Caco-2 (cell line): Measurements from ENCODE around the gene LRRC56. TPM values are rescaled to one million over a fixed set of nuclear protein-coding genes. Genes with fewer than 3 reads are reported as not detected.
A peak's percentile ranks its signal among the peaks of the same experiment; 100 is the strongest.

Experiments
- BruUV-seq: library from RNA; stranded (reverse); fragments of 400-500 nt; replicated peaks from 2 replicates; lab custom pipeline; 2021; lab: Mats Ljungman, UMichigan
- CTCF ChIA-PET: fragments of 300-600 bp; sonication (Branson Sonifier 250); formaldehyde crosslinking; loops from one replicate; lab custom pipeline; 2022; ENCODE audit warnings: antibody characterized with exemption; lab: Charles Lee
- POLR2A ChIA-PET: fragments of 300-600 bp; sonication (Branson Sonifier 250); formaldehyde crosslinking; loops from one replicate; lab custom pipeline; 2022; ENCODE audit warnings: antibody characterized with exemption; lab: Charles Lee
- DNase-seq, 2 experiments: peaks; one replicate each; pipeline versions ENCODE4 v3.0.0 to v3.0.0-alpha.2; 2020 to 2022
- H3K27me3 ChIP-seq: replicated peaks from 2 replicates; pipeline ENCODE4 v1.6.0; 2011; ENCODE audit warnings: low read length; ENCODE audit not compliant: control insufficient read depth, insufficient read depth
- H3K36me3 ChIP-seq: 2 replicates; pipeline ENCODE4 v1.5.1; 2011; ENCODE audit warnings: low read length; ENCODE audit not compliant: control insufficient read depth, insufficient read depth
- H3K4me1 ChIP-seq: fragments of 250-450 bp; sonication (Bioruptor Pico); 2 replicates; pipeline ENCODE4 v1.5.1; 2020; ENCODE audit warnings: mild to moderate bottlenecking
- H3K4me3 ChIP-seq: 2 replicates; pipeline ENCODE4 v1.5.1; 2011; ENCODE audit warnings: low read depth, mild to moderate bottlenecking, control low read depth, low read length
- H3K9me3 ChIP-seq: fragments of 250-450 bp; sonication (Bioruptor Pico); 2 replicates; pipeline ENCODE4 v1.5.1; 2020; ENCODE audit warnings: mild to moderate bottlenecking, moderate library complexity
- H3K27ac Mint-ChIP-seq: one replicate; pipeline ENCODE4 v1.8.0; 2022; ENCODE audit warnings: mixed read lengths; ENCODE audit not compliant: unreplicated experiment
- H3K27me3 Mint-ChIP-seq: one replicate; pipeline ENCODE4 v1.8.0; 2022; ENCODE audit warnings: mixed read lengths; ENCODE audit not compliant: insufficient read depth, unreplicated experiment
- H3K36me3 Mint-ChIP-seq: one replicate; pipeline ENCODE4 v1.8.0; 2022; ENCODE audit warnings: mild to moderate bottlenecking, mixed read lengths; ENCODE audit not compliant: insufficient read depth, unreplicated experiment
- H3K4me1 Mint-ChIP-seq: one replicate; pipeline ENCODE4 v1.8.0; 2022; ENCODE audit warnings: low read depth, mixed read lengths; ENCODE audit not compliant: unreplicated experiment
- H3K4me3 Mint-ChIP-seq: one replicate; pipeline ENCODE4 v1.8.0; 2022; ENCODE audit warnings: mild to moderate bottlenecking, moderate library complexity, mixed read lengths; ENCODE audit not compliant: unreplicated experiment
- H3K9me3 Mint-ChIP-seq: one replicate; pipeline ENCODE4 v1.8.0; 2022; ENCODE audit warnings: mixed read lengths; ENCODE audit not compliant: unreplicated experiment
- intact Hi-C: fragments of 100-400 bp; cut with micrococcal nuclease; formaldehyde crosslinking; loops from one replicate; pipeline ENCODE4 v1.10.0; 2022; ENCODE audit not compliant: unreplicated experiment
- total RNA-seq: library from RNA; stranded (reverse); gene quantifications from 2 replicates; pipeline ENCODE4 v1.2.3, GENCODE V29; 2022
- TF ChIP-seq, protein P1 (sequence below), 2 experiments: fragments of 200-600 bp in 1 of 2; IDR thresholded peaks; 1 replicate in 1 of 2; 2 replicates in 1 of 2; pipeline versions ENCODE4 v1.5.1 to v1.8.0; 2011 to 2022; ENCODE audit warnings: antibody characterized with exemption in 1 of 2, control low read depth in 1 of 2, inconsistent platforms in 1 of 2, low read depth in 1 of 2, low read length in 1 of 2, mild to moderate bottlenecking in 1 of 2, moderate library complexity in 1 of 2; ENCODE audit not compliant: insufficient read depth in 1 of 2, severe bottlenecking in 1 of 2, unreplicated experiment in 1 of 2

LRRC56 gene
- total RNA-seq, 1 experiment from 2014 or later = 4.4 TPM

DNA sequence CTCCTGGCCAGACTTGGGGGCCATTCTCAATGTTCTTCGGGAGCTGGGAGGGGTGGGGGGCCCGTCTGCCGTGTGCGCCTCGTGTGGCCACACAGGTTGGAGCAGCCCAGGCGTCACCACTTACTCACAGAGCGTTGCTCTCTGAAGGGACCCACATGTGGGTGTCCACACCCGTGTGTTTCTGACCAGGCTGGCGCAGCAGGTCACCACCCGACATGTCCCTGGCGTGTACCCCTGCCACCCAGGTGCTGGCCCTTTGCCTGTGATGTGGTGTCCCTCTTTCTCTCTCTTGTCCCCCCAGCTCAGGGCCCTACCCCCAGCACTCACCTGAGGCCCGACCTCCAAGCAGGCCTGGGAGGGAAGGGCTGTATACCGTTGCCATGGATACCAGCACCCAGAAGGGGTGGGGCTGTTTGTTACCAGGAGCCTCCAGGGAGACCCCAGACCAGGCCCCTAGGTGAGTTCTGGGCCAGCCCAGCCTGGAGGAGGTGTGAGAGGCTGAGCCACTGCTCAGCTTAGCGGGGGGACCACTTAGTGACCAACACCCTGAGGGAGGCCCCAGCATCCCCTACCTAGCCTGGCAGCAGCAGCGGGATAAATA is 21.8 kb downstream of the LRRC56 start:
- Mint-ChIP-seq H3K9me3 (no peaks in the 10 kb centered on the region), H3K4me3 (no peak overlapping the region), H3K27me3 (no peaks in the 10 kb centered on the region), H3K36me3 (peaks cover 42% of the 10 kb centered on the region), H3K27ac (peak overlapping the region; percentile 78), H3K4me1 (peaks cover 14% of the 10 kb centered on the region)
- H3K4me3 ChIP-seq = no peak overlapping the region
- no peaks in the 10 kb centered on the region for H3K9me3 ChIP-seq
- intact Hi-C loops = loop anchor here (10.0 kb wide), 1 partner anchor 166 kb away; no protein-coding TSS in a partner anchor
- peaks cover 8% of the 10 kb centered on the region for H3K36me3 ChIP-seq
- no TSS peak for BruUV-seq
- CTCF ChIA-PET = interaction anchor here (0.5 to 1.5 kb wide), 2 partner anchors 17 to 86 kb away, joined by 4 to 5 read pairs; no protein-coding TSS in a partner anchor
- TF ChIP-seq, protein P1, sequence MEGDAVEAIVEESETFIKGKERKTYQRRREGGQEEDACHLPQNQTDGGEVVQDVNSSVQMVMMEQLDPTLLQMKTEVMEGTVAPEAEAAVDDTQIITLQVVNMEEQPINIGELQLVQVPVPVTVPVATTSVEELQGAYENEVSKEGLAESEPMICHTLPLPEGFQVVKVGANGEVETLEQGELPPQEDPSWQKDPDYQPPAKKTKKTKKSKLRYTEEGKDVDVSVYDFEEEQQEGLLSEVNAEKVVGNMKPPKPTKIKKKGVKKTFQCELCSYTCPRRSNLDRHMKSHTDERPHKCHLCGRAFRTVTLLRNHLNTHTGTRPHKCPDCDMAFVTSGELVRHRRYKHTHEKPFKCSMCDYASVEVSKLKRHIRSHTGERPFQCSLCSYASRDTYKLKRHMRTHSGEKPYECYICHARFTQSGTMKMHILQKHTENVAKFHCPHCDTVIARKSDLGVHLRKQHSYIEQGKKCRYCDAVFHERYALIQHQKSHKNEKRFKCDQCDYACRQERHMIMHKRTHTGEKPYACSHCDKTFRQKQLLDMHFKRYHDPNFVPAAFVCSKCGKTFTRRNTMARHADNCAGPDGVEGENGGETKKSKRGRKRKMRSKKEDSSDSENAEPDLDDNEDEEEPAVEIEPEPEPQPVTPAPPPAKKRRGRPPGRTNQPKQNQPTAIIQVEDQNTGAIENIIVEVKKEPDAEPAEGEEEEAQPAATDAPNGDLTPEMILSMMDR (IDR thresholded peaks at IDR 0.05; ENCODE audit: insufficient read depth in 1 of 2, low read depth in 1 of 2, low read length in 1 of 2, severe bottlenecking in 1 of 2, unreplicated experiment in 1 of 2) = no peak
- POLR2A ChIA-PET = interaction anchor here (0.5 to 1.4 kb wide), 2 partner anchors 17 to 203 kb away, joined by 7 to 10 read pairs; partner anchors contain the start of gene PHRF1
- peak in 1 of 2 experiments; percentile 41 for DNase-seq
- peaks cover 37% of the 10 kb centered on the region for H3K4me1 ChIP-seq
- no peaks in the 10 kb centered on the region for H3K27me3 ChIP-seq

DNA sequence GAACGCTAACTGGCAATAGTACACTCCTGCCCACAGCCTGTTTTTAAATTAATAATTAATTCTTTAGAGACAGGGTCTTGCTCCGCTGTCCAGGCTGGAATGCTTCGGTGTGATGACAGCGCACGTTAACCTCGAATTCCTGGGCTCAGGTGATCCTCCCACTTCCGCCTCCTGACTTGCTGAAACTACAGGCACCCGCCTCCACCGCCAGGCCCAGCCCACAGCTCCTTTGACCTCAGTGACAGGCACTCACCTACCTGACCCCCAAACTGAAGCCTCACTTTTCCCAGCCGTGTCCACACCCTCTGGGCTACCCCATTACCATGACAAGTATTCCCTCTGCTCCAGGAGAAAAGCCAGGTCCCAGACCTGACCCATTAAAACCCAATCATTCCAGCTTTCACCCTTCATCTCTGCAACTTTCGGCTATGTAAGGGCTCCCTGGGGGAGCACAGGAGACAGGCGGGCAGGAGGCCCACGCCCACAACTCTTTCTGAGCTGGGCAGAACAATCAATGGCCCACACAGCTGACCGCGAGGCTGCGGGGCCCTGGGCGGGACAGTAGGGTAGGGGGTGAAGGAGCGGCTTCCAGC is 22.5 kb downstream of the LRRC56 start:
- intact Hi-C loops = loop anchor here (1.0 to 10.0 kb wide), 5 partner anchors 8 to 165 kb away; partner anchors contain the start of genes DEAF1, PHRF1 and TMEM80
- ChIA-PET CTCF (interaction anchor here (0.5 to 1.5 kb wide), 3 partner anchors 16 to 173 kb away, joined by 4 to 5 read pairs (median 4); no protein-coding TSS in a partner anchor), POLR2A (interaction anchor here (0.5 to 1.4 kb wide), 3 partner anchors 9 to 204 kb away, joined by 7 to 10 read pairs (median 7); partner anchors contain the start of gene PHRF1)
- Histone ChIP-seq H3K4me1 (peaks cover 33% of the 10 kb centered on the region), H3K36me3 (peaks cover 8% of the 10 kb centered on the region), H3K9me3 (no peaks in the 10 kb centered on the region), H3K27me3 (no peaks in the 10 kb centered on the region), H3K4me3 (peak overlapping the region; percentile 68)
- H3K36me3 Mint-ChIP-seq = peaks cover 49% of the 10 kb centered on the region
- H3K4me1 Mint-ChIP-seq = peaks cover 14% of the 10 kb centered on the region
- no peaks in the 10 kb centered on the region for H3K27me3 Mint-ChIP-seq
- TF ChIP-seq, protein P1 (IDR thresholded peaks at IDR 0.05; ENCODE audit: insufficient read depth in 1 of 2, low read depth in 1 of 2, low read length in 1 of 2, severe bottlenecking in 1 of 2, unreplicated experiment in 1 of 2) = no peak
- H3K27ac Mint-ChIP-seq = peak overlapping the region; percentile 78
- H3K4me3 Mint-ChIP-seq = peak overlapping the region; percentile 90
- BruUV-seq = TSS peak; percentile 68
- H3K9me3 Mint-ChIP-seq = no peaks in the 10 kb centered on the region
- peak; percentile 63 to 79 for DNase-seq
